ENCODE data around the gene MBNL1.
"Not testable (repeated sequence)": the region's sequence is repeated elsewhere in the genome, so short reads cannot be mapped to it uniquely, and the experiment has no call there.

The MBNL1 gene

GRCh38 chr3:152355744-152356665 lies 87.3 kb downstream of the MBNL1 start:
- no peak for DNase-seq

GRCh38 chr3:152356870-152357276 lies 88.1 kb downstream of the MBNL1 start:
- no peak for DNase-seq

- no peak for DNase-seq
Measured at GRCh38 chr3:152357587-152357986, 88.9 kb downstream of the MBNL1 start.

- DNase-seq, result no peak
Measured at GRCh38 chr3:152359385-152360248, 90.9 kb downstream of the MBNL1 start.

GRCh38 chr3:152360302-152360701 lies 91.6 kb downstream of the MBNL1 start:
- DNase-seq, result no peak

GRCh38 chr3:152360966-152361365 lies 92.2 kb downstream of the MBNL1 start:
- DNase-seq, result no peak

- no peak for DNase-seq
Measured at GRCh38 chr3:152362086-152362485, 93.4 kb downstream of the MBNL1 start.

- DNase-seq, result no peak
Measured at GRCh38 chr3:152364237-152364636, 95.5 kb downstream of the MBNL1 start.

- DNase-seq, result no peak
Measured at GRCh38 chr3:152365126-152365525, 96.4 kb downstream of the MBNL1 start.

GRCh38 chr3:152365766-152366593 lies 97.3 kb downstream of the MBNL1 start:
- DNase-seq, result no peak

GRCh38 chr3:152367192-152367591 lies 98.5 kb downstream of the MBNL1 start:
- DNase-seq, result not testable (repeated sequence)

GRCh38 chr3:152372633-152373032 lies 103.9 kb downstream of the MBNL1 start:
- DNase-seq, result not testable (repeated sequence)

- no peak for DNase-seq
Measured at GRCh38 chr3:152373379-152373778, 104.7 kb downstream of the MBNL1 start.

- peak; percentile 27 for DNase-seq
Measured at GRCh38 chr3:152374262-152374990, 105.7 kb downstream of the MBNL1 start.

GRCh38 chr3:152375546-152375945 lies 106.8 kb downstream of the MBNL1 start:
- DNase-seq, result no peak

- peak; percentile 91 for DNase-seq
Measured at GRCh38 chr3:152376351-152377183, 107.8 kb downstream of the MBNL1 start.

GRCh38 chr3:152377184-152377570 lies 108.4 kb downstream of the MBNL1 start:
- no peak for DNase-seq

- DNase-seq, result no peak
Measured at GRCh38 chr3:152379415-152380042, 110.8 kb downstream of the MBNL1 start.

GRCh38 chr3:152380043-152380442 lies 111.3 kb downstream of the MBNL1 start:
- peak; percentile 57 for DNase-seq

GRCh38 chr3:152381881-152382295 lies 113.2 kb downstream of the MBNL1 start:
- DNase-seq, result no peak

Measured in inflammatory macrophage treated with lipopolysaccharide for 4 hours (primary cell).